GM21529 (cell line): Measurements from ENCODE around the gene KRTAP2-2.

ENCODE experiments used
- ATAC-seq: cut with Tn5 transposase; IDR thresholded peaks from one replicate; pipeline ENCODE4 v1.9.1; 2021; ENCODE audit not compliant: unreplicated experiment

Gene KRTAP2-2

GRCh38 chr17:41026715-41027471 lies 28.1 kb downstream of the KRTAP2-2 start, which contains the start of gene KRTAP1-5:
Gene KRTAP1-5, minus strand, starts transcription at chr17:41027208. Its CDS starts 53 bp downstream, at chr17:41027155.
- ATAC-seq, result no peak

GRCh38 chr17:41024697-41025096 lies 30.3 kb downstream of the KRTAP2-2 start:
- no peak for ATAC-seq

- no peak for ATAC-seq
Measured at GRCh38 chr17:41020336-41020735, 34.7 kb downstream of the KRTAP2-2 start.

GRCh38 chr17:41019415-41019814 lies 35.6 kb downstream of the KRTAP2-2 start:
- ATAC-seq, result no peak

GRCh38 chr17:41018541-41018940 lies 36.5 kb downstream of the KRTAP2-2 start:
- no peak for ATAC-seq

- ATAC-seq, result no peak
Measured at GRCh38 chr17:41016578-41017215, 38.3 kb downstream of the KRTAP2-2 start.

GRCh38 chr17:41015454-41015853 lies 39.6 kb downstream of the KRTAP2-2 start:
- no peak for ATAC-seq

GRCh38 chr17:41013606-41014005 lies 41.4 kb downstream of the KRTAP2-2 start:
- no peak for ATAC-seq

- no peak for ATAC-seq
Measured at GRCh38 chr17:41013181-41013580, 41.8 kb downstream of the KRTAP2-2 start.

GRCh38 chr17:41012326-41013120 lies 42.5 kb downstream of the KRTAP2-2 start:
- ATAC-seq, result no peak

GRCh38 chr17:41010441-41010840 lies 44.6 kb downstream of the KRTAP2-2 start:
- ATAC-seq, result no peak

- ATAC-seq, result no peak
Measured at GRCh38 chr17:41009936-41010335, 45.1 kb downstream of the KRTAP2-2 start.

- ATAC-seq, result no peak
Measured at GRCh38 chr17:41009301-41009760, 45.7 kb downstream of the KRTAP2-2 start.

- no peak for ATAC-seq
Measured at GRCh38 chr17:41008811-41009210, 46.2 kb downstream of the KRTAP2-2 start, which contains the start of gene KRTAP3-1. Gene KRTAP3-1, minus strand, starts transcription at chr17:41009128. Its CDS starts 54 bp downstream, at chr17:41009074.
